ENCODE measurements around the gene IGHMBP2.

IGHMBP2 gene

DNA sequence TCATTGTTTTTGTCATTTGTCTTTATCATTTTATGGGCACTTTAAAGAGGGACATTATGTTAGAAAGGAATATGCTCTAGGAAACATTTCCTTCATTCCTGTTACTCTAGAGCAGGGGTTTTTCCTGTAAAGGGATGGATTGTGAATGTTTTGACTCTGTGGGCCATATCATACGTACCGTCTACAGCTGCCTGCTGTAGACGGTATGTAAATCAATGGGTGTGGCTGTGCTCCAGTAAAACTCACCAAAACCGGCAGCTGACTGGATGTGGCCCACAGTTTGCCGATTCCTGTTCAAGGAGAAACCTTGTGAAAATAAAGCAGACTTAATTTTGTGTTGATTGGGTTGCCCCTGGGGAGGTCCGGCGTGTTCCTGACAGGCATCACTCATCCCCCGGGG is 7.3 kb downstream of the IGHMBP2 start:
- Histone ChIP-seq H3K36me3 (ENCODE audit: control insufficient read depth in 2 of 2, insufficient read depth in 1 of 2, low read length in 2 of 2) (peaks cover 22 to 82% of the 10 kb centered on the region in 2 experiments; a peak in 2 of 3 replicates), H3K27ac (ENCODE audit: extremely low read depth, low read depth, low read length) (no peak overlapping the region), H3K9me3 (ENCODE audit: control insufficient read depth, insufficient read depth, low read depth, low read length) (no peaks in the 10 kb centered on the region), H3K4me3 (ENCODE audit: low read depth, low read length) (no peak overlapping the region), H3K4me1 (ENCODE audit: control insufficient read depth, insufficient read depth, low read length) (no peaks in the 10 kb centered on the region)
- ChIA-PET CTCF (no interaction called here), POLR2A (no interaction called here)
- TF ChIP-seq ZNF621 (tag by site-specific recombination; IDR thresholded peaks at IDR 0.05) (no peak), KLF9 (tag by site-specific recombination; IDR thresholded peaks at IDR 0.05; ENCODE audit: low read depth) (no peak), ZNF473 (tag by site-specific recombination; IDR thresholded peaks at IDR 0.05) (no peak), TCF7L2 (IDR thresholded peaks at IDR 0.05; ENCODE audit: borderline replicate concordance, low read depth, low read length) (no peak), ZNF548 (tag by site-specific recombination; IDR thresholded peaks at IDR 0.05) (no peak), BCL11A (tag by site-specific recombination; IDR thresholded peaks at IDR 0.05; ENCODE audit: low read depth) (no peak)
- TF ChIP-seq, protein P1, sequence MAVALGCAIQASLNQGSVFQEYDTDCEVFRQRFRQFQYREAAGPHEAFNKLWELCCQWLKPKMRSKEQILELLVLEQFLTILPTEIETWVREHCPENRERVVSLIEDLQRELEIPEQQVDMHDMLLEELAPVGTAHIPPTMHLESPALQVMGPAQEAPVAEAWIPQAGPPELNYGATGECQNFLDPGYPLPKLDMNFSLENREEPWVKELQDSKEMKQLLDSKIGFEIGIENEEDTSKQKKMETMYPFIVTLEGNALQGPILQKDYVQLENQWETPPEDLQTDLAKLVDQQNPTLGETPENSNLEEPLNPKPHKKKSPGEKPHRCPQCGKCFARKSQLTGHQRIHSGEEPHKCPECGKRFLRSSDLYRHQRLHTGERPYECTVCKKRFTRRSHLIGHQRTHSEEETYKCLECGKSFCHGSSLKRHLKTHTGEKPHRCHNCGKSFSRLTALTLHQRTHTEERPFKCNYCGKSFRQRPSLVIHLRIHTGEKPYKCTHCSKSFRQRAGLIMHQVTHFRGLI (tag by site-specific recombination; IDR thresholded peaks at IDR 0.05) = no peak

DNA sequence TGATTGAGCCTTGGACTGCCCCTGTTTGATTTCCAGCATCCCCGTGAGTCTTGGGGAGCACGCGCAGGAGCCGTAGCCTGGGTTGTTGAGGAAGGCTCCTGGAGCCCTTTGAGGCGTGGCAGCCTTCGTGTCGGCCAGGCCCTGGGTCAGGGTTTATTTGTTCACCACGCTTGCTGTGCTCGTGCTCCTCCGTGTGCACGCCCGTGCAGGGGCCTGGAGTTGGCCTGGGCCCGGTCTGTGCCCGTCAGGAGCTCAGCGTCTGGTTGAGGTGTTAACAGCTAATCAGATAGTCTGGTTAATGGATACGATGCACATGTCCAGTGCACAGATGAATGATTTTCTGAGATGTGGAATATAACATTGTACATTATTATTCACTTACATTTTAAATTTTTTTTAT is 8.0 kb downstream of the IGHMBP2 start:
- peaks cover 23 to 86% of the 10 kb centered on the region in 2 experiments; a peak in 2 of 3 replicates for H3K36me3 ChIP-seq (ENCODE audit: control insufficient read depth in 2 of 2, insufficient read depth in 1 of 2, low read length in 2 of 2)
- TF ChIP-seq, protein P2, sequence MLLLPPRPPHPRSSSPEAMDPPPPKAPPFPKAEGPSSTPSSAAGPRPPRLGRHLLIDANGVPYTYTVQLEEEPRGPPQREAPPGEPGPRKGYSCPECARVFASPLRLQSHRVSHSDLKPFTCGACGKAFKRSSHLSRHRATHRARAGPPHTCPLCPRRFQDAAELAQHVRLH (tag by site-specific recombination; IDR thresholded peaks at IDR 0.05) = no peak
- TF ChIP-seq YY2 (tag by site-specific recombination; IDR thresholded peaks at IDR 0.05) = no peak
- TF ChIP-seq ZNF610 (tag by site-specific recombination; IDR thresholded peaks at IDR 0.05; ENCODE audit: borderline replicate concordance) = no peak
- TF ChIP-seq ZSCAN23 (tag by site-specific recombination; IDR thresholded peaks at IDR 0.05) = no peak
- TF ChIP-seq, protein P3, sequence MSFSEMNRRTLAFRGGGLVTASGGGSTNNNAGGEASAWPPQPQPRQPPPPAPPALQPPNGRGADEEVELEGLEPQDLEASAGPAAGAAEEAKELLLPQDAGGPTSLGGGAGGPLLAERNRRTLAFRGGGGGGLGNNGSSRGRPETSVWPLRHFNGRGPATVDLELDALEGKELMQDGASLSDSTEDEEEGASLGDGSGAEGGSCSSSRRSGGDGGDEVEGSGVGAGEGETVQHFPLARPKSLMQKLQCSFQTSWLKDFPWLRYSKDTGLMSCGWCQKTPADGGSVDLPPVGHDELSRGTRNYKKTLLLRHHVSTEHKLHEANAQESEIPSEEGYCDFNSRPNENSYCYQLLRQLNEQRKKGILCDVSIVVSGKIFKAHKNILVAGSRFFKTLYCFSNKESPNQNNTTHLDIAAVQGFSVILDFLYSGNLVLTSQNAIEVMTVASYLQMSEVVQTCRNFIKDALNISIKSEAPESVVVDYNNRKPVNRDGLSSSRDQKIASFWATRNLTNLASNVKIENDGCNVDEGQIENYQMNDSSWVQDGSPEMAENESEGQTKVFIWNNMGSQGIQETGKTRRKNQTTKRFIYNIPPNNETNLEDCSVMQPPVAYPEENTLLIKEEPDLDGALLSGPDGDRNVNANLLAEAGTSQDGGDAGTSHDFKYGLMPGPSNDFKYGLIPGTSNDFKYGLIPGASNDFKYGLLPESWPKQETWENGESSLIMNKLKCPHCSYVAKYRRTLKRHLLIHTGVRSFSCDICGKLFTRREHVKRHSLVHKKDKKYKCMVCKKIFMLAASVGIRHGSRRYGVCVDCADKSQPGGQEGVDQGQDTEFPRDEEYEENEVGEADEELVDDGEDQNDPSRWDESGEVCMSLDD (tag by site-specific recombination; IDR thresholded peaks at IDR 0.05) = no peak
- TF ChIP-seq ZNF311 (tag by site-specific recombination; IDR thresholded peaks at IDR 0.05; ENCODE audit: borderline replicate concordance) = no peak
- TF ChIP-seq, protein P4, sequence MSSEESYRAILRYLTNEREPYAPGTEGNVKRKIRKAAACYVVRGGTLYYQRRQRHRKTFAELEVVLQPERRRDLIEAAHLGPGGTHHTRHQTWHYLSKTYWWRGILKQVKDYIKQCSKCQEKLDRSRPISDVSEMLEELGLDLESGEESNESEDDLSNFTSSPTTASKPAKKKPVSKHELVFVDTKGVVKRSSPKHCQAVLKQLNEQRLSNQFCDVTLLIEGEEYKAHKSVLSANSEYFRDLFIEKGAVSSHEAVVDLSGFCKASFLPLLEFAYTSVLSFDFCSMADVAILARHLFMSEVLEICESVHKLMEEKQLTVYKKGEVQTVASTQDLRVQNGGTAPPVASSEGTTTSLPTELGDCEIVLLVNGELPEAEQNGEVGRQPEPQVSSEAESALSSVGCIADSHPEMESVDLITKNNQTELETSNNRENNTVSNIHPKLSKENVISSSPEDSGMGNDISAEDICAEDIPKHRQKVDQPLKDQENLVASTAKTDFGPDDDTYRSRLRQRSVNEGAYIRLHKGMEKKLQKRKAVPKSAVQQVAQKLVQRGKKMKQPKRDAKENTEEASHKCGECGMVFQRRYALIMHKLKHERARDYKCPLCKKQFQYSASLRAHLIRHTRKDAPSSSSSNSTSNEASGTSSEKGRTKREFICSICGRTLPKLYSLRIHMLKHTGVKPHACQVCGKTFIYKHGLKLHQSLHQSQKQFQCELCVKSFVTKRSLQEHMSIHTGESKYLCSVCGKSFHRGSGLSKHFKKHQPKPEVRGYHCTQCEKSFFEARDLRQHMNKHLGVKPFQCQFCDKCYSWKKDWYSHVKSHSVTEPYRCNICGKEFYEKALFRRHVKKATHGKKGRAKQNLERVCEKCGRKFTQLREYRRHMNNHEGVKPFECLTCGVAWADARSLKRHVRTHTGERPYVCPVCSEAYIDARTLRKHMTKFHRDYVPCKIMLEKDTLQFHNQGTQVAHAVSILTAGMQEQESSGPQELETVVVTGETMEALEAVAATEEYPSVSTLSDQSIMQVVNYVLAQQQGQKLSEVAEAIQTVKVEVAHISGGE (tag by site-specific recombination; conservative IDR thresholded peaks at IDR 0.05; ENCODE audit: low read depth) = no peak
- no peak for TF ChIP-seq ZNF521 (tag by site-specific recombination; IDR thresholded peaks at IDR 0.05)
- TF ChIP-seq IKZF3 (tag by site-specific recombination; IDR thresholded peaks at IDR 0.05) = no peak
- no peak for TF ChIP-seq SP2 (tag by site-specific recombination; IDR thresholded peaks at IDR 0.05)
- TF ChIP-seq ZNF138 (tag by site-specific recombination; IDR thresholded peaks at IDR 0.05; ENCODE audit: borderline replicate concordance) = no peak
- TF ChIP-seq MZF1 (tag by site-specific recombination; IDR thresholded peaks at IDR 0.05; ENCODE audit: borderline replicate concordance) = no peak
- no peak for TF ChIP-seq ZNF10 (tag by site-specific recombination; IDR thresholded peaks at IDR 0.05)
- no peak for TF ChIP-seq GFI1B (tag by site-specific recombination; IDR thresholded peaks at IDR 0.05)
- no peak for TF ChIP-seq SP3 (tag by site-specific recombination; IDR thresholded peaks at IDR 0.05)
- no peak for TF ChIP-seq HOXA7 (CRISPR knock-in tag; IDR thresholded peaks at IDR 0.05; ENCODE audit: borderline replicate concordance)
- TF ChIP-seq ZNF211 (tag by site-specific recombination; IDR thresholded peaks at IDR 0.05; ENCODE audit: low read depth) = no peak
- TF ChIP-seq, protein P5, sequence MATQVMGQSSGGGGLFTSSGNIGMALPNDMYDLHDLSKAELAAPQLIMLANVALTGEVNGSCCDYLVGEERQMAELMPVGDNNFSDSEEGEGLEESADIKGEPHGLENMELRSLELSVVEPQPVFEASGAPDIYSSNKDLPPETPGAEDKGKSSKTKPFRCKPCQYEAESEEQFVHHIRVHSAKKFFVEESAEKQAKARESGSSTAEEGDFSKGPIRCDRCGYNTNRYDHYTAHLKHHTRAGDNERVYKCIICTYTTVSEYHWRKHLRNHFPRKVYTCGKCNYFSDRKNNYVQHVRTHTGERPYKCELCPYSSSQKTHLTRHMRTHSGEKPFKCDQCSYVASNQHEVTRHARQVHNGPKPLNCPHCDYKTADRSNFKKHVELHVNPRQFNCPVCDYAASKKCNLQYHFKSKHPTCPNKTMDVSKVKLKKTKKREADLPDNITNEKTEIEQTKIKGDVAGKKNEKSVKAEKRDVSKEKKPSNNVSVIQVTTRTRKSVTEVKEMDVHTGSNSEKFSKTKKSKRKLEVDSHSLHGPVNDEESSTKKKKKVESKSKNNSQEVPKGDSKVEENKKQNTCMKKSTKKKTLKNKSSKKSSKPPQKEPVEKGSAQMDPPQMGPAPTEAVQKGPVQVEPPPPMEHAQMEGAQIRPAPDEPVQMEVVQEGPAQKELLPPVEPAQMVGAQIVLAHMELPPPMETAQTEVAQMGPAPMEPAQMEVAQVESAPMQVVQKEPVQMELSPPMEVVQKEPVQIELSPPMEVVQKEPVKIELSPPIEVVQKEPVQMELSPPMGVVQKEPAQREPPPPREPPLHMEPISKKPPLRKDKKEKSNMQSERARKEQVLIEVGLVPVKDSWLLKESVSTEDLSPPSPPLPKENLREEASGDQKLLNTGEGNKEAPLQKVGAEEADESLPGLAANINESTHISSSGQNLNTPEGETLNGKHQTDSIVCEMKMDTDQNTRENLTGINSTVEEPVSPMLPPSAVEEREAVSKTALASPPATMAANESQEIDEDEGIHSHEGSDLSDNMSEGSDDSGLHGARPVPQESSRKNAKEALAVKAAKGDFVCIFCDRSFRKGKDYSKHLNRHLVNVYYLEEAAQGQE (tag by site-specific recombination; IDR thresholded peaks at IDR 0.05) = no peak

More for the DNA sequence above, 8.0 kb downstream of the IGHMBP2 start:
- POLR2A ChIA-PET = no interaction called here
- H3K27ac ChIP-seq (ENCODE audit: extremely low read depth, low read depth, low read length) = no peak overlapping the region
- H3K4me3 ChIP-seq (ENCODE audit: low read depth, low read length) = no peak overlapping the region
- H3K9me3 ChIP-seq (ENCODE audit: control insufficient read depth, insufficient read depth, low read depth, low read length) = no peaks in the 10 kb centered on the region
- H3K4me1 ChIP-seq (ENCODE audit: control insufficient read depth, insufficient read depth, low read length) = no peaks in the 10 kb centered on the region
- CTCF ChIA-PET = no interaction called here
